Measurements from ENCODE around the gene PUS7L.
A peak's percentile ranks its signal among the peaks of the same experiment; 100 is the strongest.
"Not testable (repeated sequence)": the region's sequence is repeated elsewhere in the genome, so short reads cannot be mapped to it uniquely, and the experiment has no call there.

PUS7L gene

DNA sequence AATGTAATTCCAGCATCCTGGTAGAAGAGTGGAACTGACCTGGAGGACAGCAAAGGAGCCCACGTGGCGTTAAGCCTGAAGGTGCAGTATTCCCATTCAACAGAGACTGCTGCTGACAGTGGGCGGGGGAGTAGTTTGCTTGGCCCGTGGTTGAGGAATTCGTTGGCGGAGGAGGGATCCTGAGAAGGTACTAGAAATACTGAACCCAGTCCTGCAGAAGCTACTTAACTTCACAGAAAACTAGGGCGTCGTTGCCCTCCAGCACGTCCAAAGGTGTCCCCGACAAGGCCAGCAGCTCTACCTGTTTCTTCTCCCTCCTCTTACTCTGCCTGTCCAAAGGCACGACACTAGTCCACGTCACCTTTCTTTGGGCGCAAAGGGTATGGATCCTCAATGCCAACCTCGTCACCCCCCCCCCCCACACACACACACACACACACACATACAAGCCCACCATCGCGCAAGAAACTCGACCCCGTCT is 303 bp downstream of the PUS7L start:
- peaks cover 0 to 2% of the 10 kb centered on the region in 2 experiments for H3K4me1 ChIP-seq (ENCODE audit: control insufficient read depth in 1 of 2, insufficient read depth in 2 of 2, low read length in 2 of 2)
- H3K79me2 ChIP-seq (ENCODE audit: control insufficient read depth, insufficient read depth, low read length, poor library complexity) = peaks cover 3% of the 10 kb centered on the region
- H3K36me3 ChIP-seq (ENCODE audit: control insufficient read depth in 1 of 2, insufficient read depth in 2 of 2, low read length in 2 of 2) = no peaks in the 10 kb centered on the region
- H2AK5ac ChIP-seq (ENCODE audit: low read length) = no peak overlapping the region
- H2AFZ ChIP-seq (ENCODE audit: insufficient read depth, low read length, poor library complexity) = peak overlapping the region; percentile 8
- no peak overlapping the region for H3K27ac ChIP-seq (ENCODE audit: low read depth, low read length)
- H3K4me3 ChIP-seq (ENCODE audit: low read depth, low read length) = peak overlapping the region; percentile 78
- no peak overlapping the region for H4K91ac ChIP-seq (ENCODE audit: low read depth, low read length)
- H2BK5ac ChIP-seq (ENCODE audit: low read depth, low read length, poor library complexity) = no peak overlapping the region
- peak overlapping the region; percentile 35 for H3K9ac ChIP-seq (ENCODE audit: low read length)
- H4K12ac ChIP-seq (ENCODE audit: low read depth, low read length) = peak overlapping the region; percentile 57
- H3K79me1 ChIP-seq (ENCODE audit: low read length) = peaks cover 8% of the 10 kb centered on the region
- H3K27me3 ChIP-seq (ENCODE audit: insufficient read depth, low read length) = no peaks in the 10 kb centered on the region
- DNase-seq = peak; percentile 16 to 46
- WGBS (ENCODE audit: extremely low coverage, insufficient coverage, insufficient read length) = no CpG with 5 or more reads among the region's 18 CpGs
- H3K4ac ChIP-seq (ENCODE audit: low read depth, low read length) = no peak overlapping the region
- H3K14ac ChIP-seq (ENCODE audit: low read length) = peak overlapping the region; percentile 11
- no peak overlapping the region for H2BK120ac ChIP-seq (ENCODE audit: insufficient read depth, low read length, poor library complexity)
- no peaks in the 10 kb centered on the region for H3K9me3 ChIP-seq (ENCODE audit: insufficient read depth, low read depth, low read length)
- H3K4me2 ChIP-seq (ENCODE audit: low read length) = peak overlapping the region; percentile 62
- H3K23ac ChIP-seq (ENCODE audit: low read length) = no peak overlapping the region
- no peak overlapping the region for H3K18ac ChIP-seq (ENCODE audit: low read length)
- H4K8ac ChIP-seq (ENCODE audit: low read depth, low read length) = peak overlapping the region; percentile 24
- no peak overlapping the region for H2BK12ac ChIP-seq (ENCODE audit: low read length)

DNA sequence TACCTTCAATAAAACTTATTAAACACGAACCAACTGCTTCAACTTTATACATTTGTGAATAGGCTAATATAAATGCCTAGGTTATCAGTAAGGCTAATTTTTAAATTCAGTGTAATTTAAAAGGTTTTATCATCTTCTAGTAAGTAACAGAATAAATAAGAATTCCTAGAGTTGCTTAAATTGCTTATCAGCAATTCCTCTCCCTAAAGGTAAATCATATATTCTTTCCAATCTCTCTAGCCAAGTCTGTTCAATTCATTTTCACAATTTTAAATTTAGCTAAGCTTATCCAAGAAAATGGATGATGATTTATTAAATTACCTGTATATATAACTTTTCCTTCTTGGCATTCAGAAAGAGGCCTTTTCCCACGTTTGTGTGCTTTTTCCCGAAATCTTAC is 4.6 kb downstream of the PUS7L start:
- no peak overlapping the region for H2BK120ac ChIP-seq (ENCODE audit: insufficient read depth, low read length, poor library complexity)
- H3K4me1 ChIP-seq (ENCODE audit: control insufficient read depth in 1 of 2, insufficient read depth in 2 of 2, low read length in 2 of 2) = no peaks in the 10 kb centered on the region
- no peak overlapping the region for H3K4me3 ChIP-seq (ENCODE audit: low read depth, low read length)
- no peak overlapping the region for H3K14ac ChIP-seq (ENCODE audit: low read length)
- peaks cover 2% of the 10 kb centered on the region for H3K79me2 ChIP-seq (ENCODE audit: control insufficient read depth, insufficient read depth, low read length, poor library complexity)
- no peak overlapping the region for H3K18ac ChIP-seq (ENCODE audit: low read length)
- H3K23ac ChIP-seq (ENCODE audit: low read length) = no peak overlapping the region
- no peak overlapping the region for H2BK12ac ChIP-seq (ENCODE audit: low read length)
- H2AFZ ChIP-seq (ENCODE audit: insufficient read depth, low read length, poor library complexity) = no peak overlapping the region
- no peak overlapping the region for H4K91ac ChIP-seq (ENCODE audit: low read depth, low read length)
- no peaks in the 10 kb centered on the region for H3K36me3 ChIP-seq (ENCODE audit: control insufficient read depth in 1 of 2, insufficient read depth in 2 of 2, low read length in 2 of 2)
- no peak for DNase-seq
- WGBS (ENCODE audit: extremely low coverage, insufficient coverage, insufficient read length) = no CpG with 5 or more reads among the region's 3 CpGs
- no peak overlapping the region for H4K12ac ChIP-seq (ENCODE audit: low read depth, low read length)
- H3K4me2 ChIP-seq (ENCODE audit: low read length) = no peak overlapping the region
- no peak overlapping the region for H2AK5ac ChIP-seq (ENCODE audit: low read length)
- no peak overlapping the region for H3K9ac ChIP-seq (ENCODE audit: low read length)
- H3K27me3 ChIP-seq (ENCODE audit: insufficient read depth, low read length) = no peaks in the 10 kb centered on the region
- H3K4ac ChIP-seq (ENCODE audit: low read depth, low read length) = no peak overlapping the region
- no peaks in the 10 kb centered on the region for H3K9me3 ChIP-seq (ENCODE audit: insufficient read depth, low read depth, low read length)
- H4K8ac ChIP-seq (ENCODE audit: low read depth, low read length) = no peak overlapping the region
- H3K79me1 ChIP-seq (ENCODE audit: low read length) = peaks cover 6% of the 10 kb centered on the region
- H3K27ac ChIP-seq (ENCODE audit: low read depth, low read length) = no peak overlapping the region
- H2BK5ac ChIP-seq (ENCODE audit: low read depth, low read length, poor library complexity) = no peak overlapping the region

DNA sequence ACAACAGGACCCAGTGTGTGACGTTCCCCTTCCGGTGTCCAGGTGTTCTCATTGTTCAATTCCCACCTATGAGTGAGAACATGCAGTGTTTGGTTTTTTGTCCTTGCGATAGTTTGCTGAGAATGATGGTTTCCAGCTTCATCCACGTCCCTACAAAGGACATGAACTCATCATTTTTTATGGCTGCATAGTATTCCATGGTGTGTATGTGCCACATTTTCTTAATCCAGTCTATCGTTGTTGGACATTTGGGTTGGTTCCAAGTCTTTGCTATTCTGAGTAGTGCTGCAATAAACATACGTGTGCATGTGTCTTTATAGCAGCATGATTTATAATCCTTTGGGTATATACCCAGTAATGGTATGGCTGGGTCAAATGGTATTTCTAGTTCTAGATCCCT is 7.2 kb downstream of the PUS7L start:
- WGBS (ENCODE audit: extremely low coverage, insufficient coverage, insufficient read length) = no CpG with 5 or more reads among the region's 6 CpGs
- not testable (repeated sequence) for DNase-seq; H3K79me2 ChIP-seq (ENCODE audit: control insufficient read depth, insufficient read depth, low read length, poor library complexity); H3K4me1 ChIP-seq (ENCODE audit: control insufficient read depth in 1 of 2, insufficient read depth in 2 of 2, low read length in 2 of 2); H2AK5ac ChIP-seq (ENCODE audit: low read length); H3K36me3 ChIP-seq (ENCODE audit: control insufficient read depth in 1 of 2, insufficient read depth in 2 of 2, low read length in 2 of 2); H3K9ac ChIP-seq (ENCODE audit: low read length); H2BK5ac ChIP-seq (ENCODE audit: low read depth, low read length, poor library complexity); H2BK120ac ChIP-seq (ENCODE audit: insufficient read depth, low read length, poor library complexity); H3K79me1 ChIP-seq (ENCODE audit: low read length); H3K27me3 ChIP-seq (ENCODE audit: insufficient read depth, low read length); H4K91ac ChIP-seq (ENCODE audit: low read depth, low read length); H3K27ac ChIP-seq (ENCODE audit: low read depth, low read length); H4K12ac ChIP-seq (ENCODE audit: low read depth, low read length); H2AFZ ChIP-seq (ENCODE audit: insufficient read depth, low read length, poor library complexity); H4K8ac ChIP-seq (ENCODE audit: low read depth, low read length); H3K23ac ChIP-seq (ENCODE audit: low read length); H3K4me3 ChIP-seq (ENCODE audit: low read depth, low read length); H3K9me3 ChIP-seq (ENCODE audit: insufficient read depth, low read depth, low read length); H3K14ac ChIP-seq (ENCODE audit: low read length); H3K4me2 ChIP-seq (ENCODE audit: low read length); H3K4ac ChIP-seq (ENCODE audit: low read depth, low read length); H2BK12ac ChIP-seq (ENCODE audit: low read length); H3K18ac ChIP-seq (ENCODE audit: low read length)

DNA sequence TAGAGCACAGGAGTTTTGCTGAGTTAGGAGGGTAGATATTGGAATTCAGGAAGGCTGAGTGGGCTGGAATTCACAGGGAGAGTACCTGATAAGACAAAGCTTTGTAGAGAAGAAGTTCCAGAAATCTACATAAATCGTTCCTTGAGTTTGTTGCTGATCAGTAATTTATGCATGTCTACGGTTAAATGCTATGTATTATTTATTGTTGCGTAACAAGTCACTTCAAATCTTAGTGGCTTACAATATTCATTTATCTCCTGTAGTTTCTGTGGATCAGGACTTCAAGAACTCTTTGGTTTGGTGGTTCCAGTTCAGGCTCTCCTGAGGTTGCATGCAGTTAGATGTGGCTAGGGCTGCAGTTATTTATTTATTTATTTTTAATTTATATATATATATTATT is 7.8 kb downstream of the PUS7L start:
- H3K18ac ChIP-seq (ENCODE audit: low read length) = no peak overlapping the region
- H3K4me2 ChIP-seq (ENCODE audit: low read length) = no peak overlapping the region
- H2BK120ac ChIP-seq (ENCODE audit: insufficient read depth, low read length, poor library complexity) = no peak overlapping the region
- no peak overlapping the region for H3K4me3 ChIP-seq (ENCODE audit: low read depth, low read length)
- H3K14ac ChIP-seq (ENCODE audit: low read length) = no peak overlapping the region
- H4K8ac ChIP-seq (ENCODE audit: low read depth, low read length) = no peak overlapping the region
- no peaks in the 10 kb centered on the region for H3K79me1 ChIP-seq (ENCODE audit: low read length)
- H3K4me1 ChIP-seq (ENCODE audit: control insufficient read depth in 1 of 2, insufficient read depth in 2 of 2, low read length in 2 of 2) = no peaks in the 10 kb centered on the region
- no peak overlapping the region for H2BK12ac ChIP-seq (ENCODE audit: low read length)
- H3K4ac ChIP-seq (ENCODE audit: low read depth, low read length) = no peak overlapping the region
- no peaks in the 10 kb centered on the region for H3K36me3 ChIP-seq (ENCODE audit: control insufficient read depth in 1 of 2, insufficient read depth in 2 of 2, low read length in 2 of 2)
- no peak overlapping the region for H2AK5ac ChIP-seq (ENCODE audit: low read length)
- no peaks in the 10 kb centered on the region for H3K79me2 ChIP-seq (ENCODE audit: control insufficient read depth, insufficient read depth, low read length, poor library complexity)
- H2AFZ ChIP-seq (ENCODE audit: insufficient read depth, low read length, poor library complexity) = no peak overlapping the region
- no peak overlapping the region for H4K91ac ChIP-seq (ENCODE audit: low read depth, low read length)
- no peak for DNase-seq
- H3K23ac ChIP-seq (ENCODE audit: low read length) = no peak overlapping the region
- no CpG with 5 or more reads among the region's 3 CpGs for WGBS (ENCODE audit: extremely low coverage, insufficient coverage, insufficient read length)
- no peaks in the 10 kb centered on the region for H3K9me3 ChIP-seq (ENCODE audit: insufficient read depth, low read depth, low read length)
- no peak overlapping the region for H3K27ac ChIP-seq (ENCODE audit: low read depth, low read length)
- no peaks in the 10 kb centered on the region for H3K27me3 ChIP-seq (ENCODE audit: insufficient read depth, low read length)
- no peak overlapping the region for H4K12ac ChIP-seq (ENCODE audit: low read depth, low read length)
- H3K9ac ChIP-seq (ENCODE audit: low read length) = no peak overlapping the region
- H2BK5ac ChIP-seq (ENCODE audit: low read depth, low read length, poor library complexity) = no peak overlapping the region

Data from trophoblast cell (in vitro differentiated cells and primary cell).